Measurements from ENCODE around the gene C4BPA. TPM values are rescaled to one million over a fixed set of nuclear protein-coding genes. Genes with fewer than 3 reads are reported as not detected.

C4BPA gene
- total RNA-seq, 1 experiment from 2014 or later: not detected

DNA sequence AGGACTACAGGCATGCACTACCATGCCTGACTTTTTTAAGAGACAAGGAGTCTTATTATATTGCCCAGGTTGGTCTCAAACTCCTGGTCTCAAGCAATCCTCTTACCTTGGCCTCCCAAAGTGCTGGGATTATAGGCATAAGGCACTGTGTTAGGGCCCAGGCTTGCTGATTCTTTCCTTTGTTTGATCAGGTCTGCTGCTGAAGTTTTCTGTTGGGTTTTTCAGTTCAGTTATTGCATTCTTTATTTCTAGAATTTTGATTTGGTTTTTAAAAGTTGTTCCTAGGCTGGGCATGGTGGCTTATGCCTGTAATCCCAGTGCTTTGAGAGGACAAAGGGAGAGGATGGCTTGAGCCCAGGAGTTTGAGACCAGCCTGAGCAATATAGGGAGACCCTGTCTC is 47.9 kb downstream of the C4BPA start:
- Mint-ChIP-seq H3K27ac (no peak overlapping the region), H3K36me3 (ENCODE audit: insufficient read depth in 1 of 3, low read depth in 3 of 3) (no peaks in the 10 kb centered on the region), H3K4me1 (no peaks in the 10 kb centered on the region), H3K9me3 (peaks cover 0 to 3% of the 10 kb centered on the region in 2 experiments; a peak in 3 of 5 replicates), H3K4me3 (no peak overlapping the region), H3K27me3 (ENCODE audit: low read depth) (no peaks in the 10 kb centered on the region)
- Histone ChIP-seq H3K23ac (ENCODE audit: insufficient read length, low read depth, low read length) (no peak overlapping the region), H3K4me1 (ENCODE audit: insufficient read depth, low read length) (no peaks in the 10 kb centered on the region), H3K9ac (ENCODE audit: extremely low read depth, insufficient read length, low read length) (no peak overlapping the region), H3K56ac (ENCODE audit: insufficient read length, low read depth, low read length) (no peak overlapping the region), H3K18ac (ENCODE audit: insufficient read length, low read depth, low read length) (no peak overlapping the region), H3K23me2 (ENCODE audit: insufficient read length, low read depth, low read length, poor library complexity, severe bottlenecking) (no peaks in the 10 kb centered on the region), H3K14ac (ENCODE audit: insufficient read depth, low read length) (no peak overlapping the region), H3K9me3 (ENCODE audit: control insufficient read depth, low read depth, low read length) (no peaks in the 10 kb centered on the region), H4K5ac (ENCODE audit: insufficient read length, low read depth, low read length) (no peak overlapping the region), H2BK120ac (ENCODE audit: low read depth, low read length, poor library complexity, severe bottlenecking) (no peak overlapping the region), H2BK12ac (ENCODE audit: insufficient read length, low read depth, low read length) (no peak overlapping the region), H3T11ph (ENCODE audit: low read length) (no peak overlapping the region), H3K27ac (ENCODE audit: insufficient read length, low read depth, low read length) (no peak overlapping the region), H3K4me2 (ENCODE audit: insufficient read depth, insufficient read length, low read length) (no peak overlapping the region), H4K20me1 (ENCODE audit: control insufficient read depth, insufficient read depth, insufficient read length) (no peaks in the 10 kb centered on the region), H2AFZ (ENCODE audit: low read length) (no peak overlapping the region), H2AK5ac (ENCODE audit: insufficient read length, low read length) (no peak overlapping the region), H2BK20ac (ENCODE audit: low read depth, low read length, poor library complexity, severe bottlenecking) (no peak overlapping the region), H3K4ac (ENCODE audit: low read depth, low read length) (no peak overlapping the region), H3K79me2 (ENCODE audit: insufficient read depth, low read length) (no peaks in the 10 kb centered on the region), H4K91ac (ENCODE audit: insufficient read length, low read depth, low read length) (no peak overlapping the region), H2BK5ac (ENCODE audit: insufficient read length, low read length) (no peak overlapping the region), H2BK15ac (ENCODE audit: low read depth, low read length) (no peak overlapping the region), H3K27me3 (ENCODE audit: insufficient read depth, low read length) (no peaks in the 10 kb centered on the region), H4K8ac (replicated peaks; ENCODE audit: insufficient read length, low read depth, low read length) (no peak overlapping the region), H3K79me1 (ENCODE audit: insufficient read depth, low read depth, low read length, poor library complexity, severe bottlenecking) (no peaks in the 10 kb centered on the region)
- TF ChIP-seq, protein P1, sequence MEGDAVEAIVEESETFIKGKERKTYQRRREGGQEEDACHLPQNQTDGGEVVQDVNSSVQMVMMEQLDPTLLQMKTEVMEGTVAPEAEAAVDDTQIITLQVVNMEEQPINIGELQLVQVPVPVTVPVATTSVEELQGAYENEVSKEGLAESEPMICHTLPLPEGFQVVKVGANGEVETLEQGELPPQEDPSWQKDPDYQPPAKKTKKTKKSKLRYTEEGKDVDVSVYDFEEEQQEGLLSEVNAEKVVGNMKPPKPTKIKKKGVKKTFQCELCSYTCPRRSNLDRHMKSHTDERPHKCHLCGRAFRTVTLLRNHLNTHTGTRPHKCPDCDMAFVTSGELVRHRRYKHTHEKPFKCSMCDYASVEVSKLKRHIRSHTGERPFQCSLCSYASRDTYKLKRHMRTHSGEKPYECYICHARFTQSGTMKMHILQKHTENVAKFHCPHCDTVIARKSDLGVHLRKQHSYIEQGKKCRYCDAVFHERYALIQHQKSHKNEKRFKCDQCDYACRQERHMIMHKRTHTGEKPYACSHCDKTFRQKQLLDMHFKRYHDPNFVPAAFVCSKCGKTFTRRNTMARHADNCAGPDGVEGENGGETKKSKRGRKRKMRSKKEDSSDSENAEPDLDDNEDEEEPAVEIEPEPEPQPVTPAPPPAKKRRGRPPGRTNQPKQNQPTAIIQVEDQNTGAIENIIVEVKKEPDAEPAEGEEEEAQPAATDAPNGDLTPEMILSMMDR (conservative IDR thresholded peaks at IDR 0.05): no peak
- DNase-seq: no peak

Data from H9 (cell line).